ENCODE results near the gene CLDN1.

CLDN1 gene

DNA sequence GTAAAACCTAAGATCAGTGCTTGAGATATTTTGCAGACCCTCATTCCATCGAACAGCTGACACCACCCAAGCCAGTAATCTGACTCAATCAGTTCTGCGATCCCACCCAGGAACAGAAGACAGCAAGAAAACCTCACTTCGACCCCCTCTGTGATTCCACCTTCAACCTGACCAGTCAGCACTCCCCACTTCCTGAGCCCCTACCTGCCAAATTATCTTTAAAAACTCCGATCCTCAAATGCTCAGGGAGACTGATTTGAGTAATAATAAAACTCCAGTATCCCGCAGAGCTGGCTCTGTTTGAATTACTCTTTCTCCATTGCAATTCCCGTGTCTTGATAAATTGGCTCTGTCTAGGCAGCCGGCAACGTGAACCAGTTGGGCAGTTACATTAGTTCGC, 40.0 kb upstream of the CLDN1 start:
- no peak overlapping the region for H3K4me3 ChIP-seq (ENCODE audit: control insufficient read depth, low read depth, low read length)
- TF ChIP-seq, protein P1, sequence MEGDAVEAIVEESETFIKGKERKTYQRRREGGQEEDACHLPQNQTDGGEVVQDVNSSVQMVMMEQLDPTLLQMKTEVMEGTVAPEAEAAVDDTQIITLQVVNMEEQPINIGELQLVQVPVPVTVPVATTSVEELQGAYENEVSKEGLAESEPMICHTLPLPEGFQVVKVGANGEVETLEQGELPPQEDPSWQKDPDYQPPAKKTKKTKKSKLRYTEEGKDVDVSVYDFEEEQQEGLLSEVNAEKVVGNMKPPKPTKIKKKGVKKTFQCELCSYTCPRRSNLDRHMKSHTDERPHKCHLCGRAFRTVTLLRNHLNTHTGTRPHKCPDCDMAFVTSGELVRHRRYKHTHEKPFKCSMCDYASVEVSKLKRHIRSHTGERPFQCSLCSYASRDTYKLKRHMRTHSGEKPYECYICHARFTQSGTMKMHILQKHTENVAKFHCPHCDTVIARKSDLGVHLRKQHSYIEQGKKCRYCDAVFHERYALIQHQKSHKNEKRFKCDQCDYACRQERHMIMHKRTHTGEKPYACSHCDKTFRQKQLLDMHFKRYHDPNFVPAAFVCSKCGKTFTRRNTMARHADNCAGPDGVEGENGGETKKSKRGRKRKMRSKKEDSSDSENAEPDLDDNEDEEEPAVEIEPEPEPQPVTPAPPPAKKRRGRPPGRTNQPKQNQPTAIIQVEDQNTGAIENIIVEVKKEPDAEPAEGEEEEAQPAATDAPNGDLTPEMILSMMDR (conservative IDR thresholded peaks at IDR 0.05; ENCODE audit: control insufficient read depth, insufficient read depth, low read depth, low read length) = no peak
- no peak for DNase-seq (ENCODE audit: low read depth)

DNA sequence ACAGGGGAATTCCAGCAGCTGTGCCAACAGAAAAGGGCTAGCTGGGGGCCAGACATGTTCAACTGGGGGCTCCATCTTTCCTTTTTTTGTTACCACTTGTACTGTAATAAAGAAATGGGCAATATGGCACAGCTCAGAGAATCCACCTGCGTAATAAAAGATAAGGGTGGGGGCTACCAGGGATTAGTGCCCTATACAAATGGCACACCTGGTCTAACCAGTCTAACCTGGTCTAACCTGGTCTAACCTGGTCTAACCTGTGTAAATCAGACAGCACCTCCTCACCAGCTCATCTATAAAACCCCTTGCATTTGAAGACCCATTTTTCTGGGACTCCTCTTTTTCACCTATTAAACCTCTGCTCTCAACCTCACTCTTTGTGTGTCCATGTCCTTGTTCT, 39.5 kb upstream of the CLDN1 start:
- no peak for DNase-seq (ENCODE audit: low read depth)
- H3K4me3 ChIP-seq (ENCODE audit: control insufficient read depth, low read depth, low read length) = no peak overlapping the region
- TF ChIP-seq, protein P1 (conservative IDR thresholded peaks at IDR 0.05; ENCODE audit: control insufficient read depth, insufficient read depth, low read depth, low read length) = no peak

DNA sequence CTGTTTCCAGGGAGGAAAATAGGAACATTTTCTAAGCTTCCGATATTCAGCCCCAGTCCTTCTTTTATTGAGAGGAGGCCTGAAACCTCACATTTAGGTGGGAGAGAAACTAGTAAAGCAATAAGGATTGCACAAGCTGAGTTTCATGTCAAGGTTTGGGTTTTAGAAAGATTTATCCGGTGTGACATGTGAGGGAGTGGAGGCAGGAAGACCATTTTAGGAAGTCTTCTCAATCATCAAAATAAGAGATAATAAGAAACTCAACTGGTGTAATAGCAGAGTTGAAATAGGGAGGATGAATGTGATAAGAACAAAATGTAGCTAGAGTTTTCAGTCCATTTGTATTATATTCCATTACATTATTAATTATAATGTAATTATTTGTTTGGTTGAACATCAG, 38.0 kb upstream of the CLDN1 start:
- DNase-seq (ENCODE audit: low read depth) = no peak
- no peak overlapping the region for H3K4me3 ChIP-seq (ENCODE audit: control insufficient read depth, low read depth, low read length)
- TF ChIP-seq, protein P1 (conservative IDR thresholded peaks at IDR 0.05; ENCODE audit: control insufficient read depth, insufficient read depth, low read depth, low read length) = no peak

DNA sequence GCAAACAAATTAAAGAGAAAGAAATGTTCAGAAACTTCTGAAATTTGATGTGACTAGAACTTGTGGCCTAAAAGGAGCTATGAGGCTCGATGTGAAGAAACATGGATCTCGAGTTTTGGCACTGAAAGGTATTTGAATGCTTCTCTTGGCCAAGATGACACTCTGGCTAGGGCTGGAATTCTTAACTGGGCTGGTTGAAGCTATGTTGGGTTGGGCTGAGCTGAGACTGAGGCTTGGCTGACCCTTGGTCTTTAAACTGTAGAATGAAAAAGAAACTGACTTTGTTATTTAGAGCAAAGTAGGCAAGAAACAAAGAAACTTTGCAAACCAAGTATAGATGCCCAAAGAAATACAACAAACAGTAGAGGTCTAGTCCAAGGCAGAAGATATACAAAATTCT, 37.6 kb upstream of the CLDN1 start:
- H3K4me3 ChIP-seq (ENCODE audit: control insufficient read depth, low read depth, low read length) = no peak overlapping the region
- TF ChIP-seq, protein P1 (conservative IDR thresholded peaks at IDR 0.05; ENCODE audit: control insufficient read depth, insufficient read depth, low read depth, low read length) = no peak
- no peak for DNase-seq (ENCODE audit: low read depth)

DNA sequence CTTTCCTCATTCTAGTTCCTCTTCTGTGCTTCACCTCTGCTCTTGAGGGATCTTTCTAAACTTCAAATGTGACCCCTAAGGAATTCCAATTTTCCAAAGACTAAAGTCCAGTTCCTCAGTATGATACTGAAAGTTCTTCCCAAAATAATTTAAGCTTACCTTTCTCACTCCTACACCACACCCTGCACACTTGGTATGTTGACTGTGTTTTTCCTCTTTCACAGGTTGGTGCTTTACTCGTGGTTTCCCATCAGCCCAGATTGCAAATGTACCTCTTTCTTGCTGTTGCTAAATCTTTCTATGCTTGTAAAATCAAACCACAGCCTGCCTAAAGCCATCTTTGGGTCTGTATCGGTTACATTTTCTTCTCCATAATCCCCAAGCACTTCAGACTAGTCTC, 35.2 kb upstream of the CLDN1 start:
- no peak for DNase-seq (ENCODE audit: low read depth)

DNA sequence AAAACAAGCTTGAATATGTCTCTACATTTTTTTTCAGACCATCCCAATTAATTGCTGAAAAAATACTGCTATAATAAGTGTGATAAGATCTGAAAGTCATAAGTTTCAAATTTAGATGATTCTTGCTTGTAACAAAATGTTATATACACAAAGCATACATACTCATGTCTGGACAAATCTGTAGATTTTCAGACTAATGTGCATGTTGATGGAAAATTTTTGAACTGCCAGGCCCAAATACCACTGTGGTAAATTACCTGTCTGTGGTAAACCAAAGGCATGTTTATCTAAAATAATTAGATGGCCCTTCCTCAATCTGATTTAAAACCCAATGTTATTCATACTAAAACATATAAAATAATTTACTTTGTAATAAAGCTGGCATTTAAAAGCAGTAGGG, 34.0 kb upstream of the CLDN1 start:
- DNase-seq (ENCODE audit: low read depth) = no peak
- TF ChIP-seq, protein P1 (conservative IDR thresholded peaks at IDR 0.05; ENCODE audit: control insufficient read depth, insufficient read depth, low read depth, low read length) = no peak
- no peak overlapping the region for H3K4me3 ChIP-seq (ENCODE audit: control insufficient read depth, low read depth, low read length)

More for the DNA sequence above, 35.2 kb upstream of the CLDN1 start:
- TF ChIP-seq, protein P1 (conservative IDR thresholded peaks at IDR 0.05; ENCODE audit: control insufficient read depth, insufficient read depth, low read depth, low read length) = no peak
- H3K4me3 ChIP-seq (ENCODE audit: control insufficient read depth, low read depth, low read length) = no peak overlapping the region

DNA sequence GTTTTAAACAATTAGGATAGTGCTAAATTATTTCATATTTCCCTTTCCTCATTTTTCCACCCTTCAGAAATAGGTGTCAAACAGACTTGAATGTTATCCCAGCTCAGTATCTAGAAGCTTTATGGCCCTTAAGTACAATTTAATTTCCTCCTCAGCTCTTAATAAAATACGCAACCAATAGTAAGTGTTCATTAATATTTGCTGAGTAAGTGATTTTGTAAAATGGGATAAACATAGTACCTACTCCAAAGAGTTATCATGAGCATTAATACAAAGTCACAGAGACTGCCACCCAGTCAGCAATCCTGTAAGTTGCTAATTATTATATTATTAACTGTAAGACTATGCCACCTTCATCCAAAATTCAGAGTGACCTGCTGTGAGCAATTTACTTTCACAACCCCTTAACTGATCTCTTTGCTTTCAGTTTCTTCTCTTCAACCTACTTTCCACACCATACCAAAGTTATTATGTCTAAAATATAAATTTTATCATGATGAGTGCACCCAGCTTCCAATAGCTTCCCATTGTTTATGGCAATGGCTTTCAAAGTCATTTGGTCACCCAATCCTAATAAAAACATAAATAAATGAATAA, 30.7 kb upstream of the CLDN1 start:
- DNase-seq (ENCODE audit: low read depth) = no peak
- no peak overlapping the region for H3K4me3 ChIP-seq (ENCODE audit: control insufficient read depth, low read depth, low read length)
- TF ChIP-seq, protein P1 (conservative IDR thresholded peaks at IDR 0.05; ENCODE audit: control insufficient read depth, insufficient read depth, low read depth, low read length) = no peak

Data from fibroblast of mammary gland (primary cell).